HPDE6-E6E7 (cell line): Measurements from ENCODE around the gene RAD21L1.

Experiments
- DNase-seq: peaks from one replicate; pipeline ENCODE4 v3.0.0; 2011; ENCODE audit warnings: missing footprints; ENCODE audit errors: extremely low spot score

The RAD21L1 gene

DNA sequence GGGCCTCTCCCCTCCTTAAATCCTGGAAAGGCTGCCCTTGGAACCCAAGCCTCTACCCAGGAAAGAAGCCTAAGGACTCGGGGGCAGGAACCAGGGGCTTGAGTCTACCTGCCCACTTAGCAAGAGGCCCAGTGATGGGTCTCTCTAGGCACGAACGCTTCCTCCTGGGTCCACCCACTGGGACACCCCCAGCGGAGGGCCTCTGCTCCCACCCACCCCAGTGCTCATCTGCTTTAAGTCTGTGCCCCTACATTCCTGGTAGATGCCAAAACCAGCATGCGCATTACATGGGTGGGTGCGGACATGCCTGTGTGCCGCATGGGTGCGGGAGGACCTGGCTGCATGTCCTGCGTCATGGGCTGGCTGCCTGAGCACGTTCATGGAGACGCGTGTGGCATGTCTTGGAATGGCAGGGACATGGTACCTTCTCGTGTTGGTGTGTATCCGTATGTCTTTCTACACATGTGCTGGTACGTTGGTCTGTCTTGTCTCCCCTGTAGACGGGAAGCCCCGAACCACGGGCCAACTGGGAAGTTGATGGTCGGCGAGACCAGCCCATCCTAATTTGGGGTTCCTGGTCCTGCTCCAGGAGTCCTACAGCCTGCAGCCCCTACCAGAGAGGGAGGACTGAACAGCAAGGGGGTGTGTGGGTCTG is 69.6 kb downstream of the RAD21L1 start:
- no peak for DNase-seq

- no peak for DNase-seq
These were observed 70.3 kb downstream of the RAD21L1 start for GRCh38 chr20:1296117-1296610.

DNA sequence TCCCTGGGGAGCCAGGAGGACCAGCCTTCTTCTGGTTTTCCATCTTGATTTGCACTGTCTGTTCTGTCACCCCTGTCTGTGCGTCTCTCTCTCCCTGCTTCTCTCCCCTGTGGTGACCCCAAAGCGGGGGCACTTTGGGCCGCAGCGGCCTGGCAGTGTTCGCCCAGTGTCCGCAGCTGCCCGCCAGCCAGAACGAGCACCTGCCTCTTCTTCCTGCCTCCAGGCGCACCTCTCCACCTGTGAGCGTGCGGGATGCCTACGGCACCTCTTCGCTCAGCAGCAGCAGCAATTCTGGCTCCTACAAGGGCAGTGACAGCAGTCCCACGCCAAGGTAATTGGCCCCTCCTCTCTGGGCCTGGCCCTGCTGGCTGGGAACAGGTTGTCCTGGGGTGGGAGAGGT is 71.1 kb downstream of the RAD21L1 start:
- DNase-seq, result no peak

- DNase-seq, result no peak
These were observed 71.6 kb downstream of the RAD21L1 start for GRCh38 chr20:1297486-1297885.

DNA sequence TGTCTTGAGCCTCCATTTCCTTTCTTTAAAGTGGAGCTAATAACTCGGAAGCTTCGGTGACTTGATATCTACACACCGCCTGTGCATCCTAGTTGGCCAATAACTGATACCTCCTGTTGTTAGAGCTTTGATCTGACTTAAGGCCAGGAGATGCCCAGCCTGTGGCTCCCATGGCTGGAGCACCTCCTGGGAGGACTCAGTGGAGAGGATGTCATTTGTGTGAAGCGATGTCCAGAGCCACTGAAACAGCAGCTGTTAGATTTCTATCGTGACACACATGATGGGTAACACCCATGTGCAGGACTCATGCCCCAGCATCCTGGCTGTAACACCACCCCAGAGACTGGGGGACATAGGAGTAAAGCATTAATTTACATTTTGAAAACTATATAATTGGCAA is 72.3 kb downstream of the RAD21L1 start:
- no peak for DNase-seq

DNA sequence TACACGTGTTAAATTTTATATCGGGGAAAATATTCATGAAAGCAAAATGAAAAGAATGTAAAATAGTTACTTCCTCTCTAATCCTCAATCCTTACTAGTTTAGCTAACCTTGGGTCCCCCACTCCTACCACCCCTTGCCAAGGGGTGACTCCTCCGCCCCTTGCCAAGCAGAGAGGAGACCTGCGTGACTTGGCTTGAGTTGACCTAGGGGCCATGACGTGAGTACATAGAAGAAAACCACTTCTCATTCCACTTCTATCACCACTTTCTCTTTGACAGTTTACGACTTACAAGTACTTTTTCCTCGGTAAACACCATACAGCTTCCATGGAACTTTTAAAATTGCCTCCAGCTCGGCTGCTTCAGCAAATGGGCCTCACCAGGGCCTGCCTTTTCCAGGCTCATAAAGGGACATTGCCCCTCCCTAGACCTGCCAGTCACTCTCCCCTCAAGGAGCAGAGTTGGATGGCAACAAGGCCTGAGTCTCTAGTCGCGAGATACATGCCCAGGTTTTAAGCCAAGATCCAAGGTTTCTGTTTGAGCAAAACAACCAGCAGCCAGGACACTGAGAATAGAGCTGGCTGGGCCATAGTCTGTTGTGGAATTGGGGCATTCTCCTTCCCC is 73.2 kb downstream of the RAD21L1 start:
- no peak for DNase-seq

DNA sequence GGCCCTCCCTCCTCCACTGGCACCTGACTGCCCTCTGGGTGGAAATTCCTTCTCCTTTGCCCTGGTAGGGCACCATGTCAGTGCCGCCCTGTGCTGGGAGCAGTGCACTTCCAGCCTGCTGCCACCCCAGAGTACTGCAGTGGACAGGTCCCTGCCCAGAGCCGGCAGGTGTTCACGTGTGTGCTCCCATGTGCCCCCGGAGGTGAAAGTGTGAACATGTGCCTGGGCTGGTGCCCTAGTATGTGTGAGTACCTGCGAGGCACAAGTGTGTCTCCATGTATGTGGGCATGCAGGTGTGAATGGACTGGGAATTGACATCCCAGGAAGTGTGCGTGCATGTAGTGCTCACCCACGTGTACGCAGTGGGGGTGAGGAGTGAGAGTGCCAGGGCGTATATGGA is 73.7 kb downstream of the RAD21L1 start:
- no peak for DNase-seq

- DNase-seq, result no peak
These were observed 74.4 kb downstream of the RAD21L1 start for GRCh38 chr20:1300083-1300840.

GRCh38 chr20:1301031-1301529 is 75.2 kb downstream of the RAD21L1 start:
- DNase-seq, result peak; percentile 58

DNA sequence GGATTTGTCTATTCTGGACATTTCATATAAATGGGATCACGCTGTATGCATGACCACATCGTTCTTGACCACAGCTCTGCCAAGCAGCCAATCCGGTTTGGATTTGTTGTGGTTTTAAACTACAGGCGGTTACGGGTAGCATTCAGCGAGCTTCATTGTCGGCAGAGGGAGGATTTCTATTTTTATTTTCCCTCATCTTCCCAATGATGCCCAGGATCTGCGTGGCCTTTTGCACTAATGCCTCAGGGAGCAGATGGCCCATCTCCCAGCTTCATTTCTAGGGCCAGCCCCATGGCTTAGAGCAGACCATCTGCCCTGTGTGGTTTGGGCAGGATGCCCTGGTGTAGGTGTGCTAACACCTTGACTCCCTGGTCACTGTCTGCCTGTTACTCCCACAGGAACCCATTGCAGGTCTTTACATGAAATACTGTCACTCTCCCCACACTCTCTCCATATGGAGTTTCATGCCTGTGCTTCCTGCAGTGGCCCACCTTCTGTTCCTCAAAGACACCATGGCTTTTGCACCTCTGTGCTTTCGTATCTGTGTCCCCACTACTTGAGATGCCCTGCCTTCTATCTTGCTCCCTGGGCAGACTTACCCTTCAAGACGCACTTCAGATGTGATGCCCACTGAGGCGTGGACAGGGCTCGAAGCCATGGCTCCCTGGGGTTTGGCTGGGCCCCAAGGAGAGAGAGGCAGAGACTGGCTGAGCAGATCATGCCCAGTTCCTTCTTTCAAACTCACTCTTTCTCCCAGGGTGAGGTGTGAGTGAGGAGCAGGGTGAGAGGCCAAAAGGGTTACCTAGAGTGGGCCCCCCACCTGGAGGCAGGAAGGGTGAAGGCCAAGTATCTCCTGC is 77.1 kb downstream of the RAD21L1 start:
- no peak for DNase-seq

DNA sequence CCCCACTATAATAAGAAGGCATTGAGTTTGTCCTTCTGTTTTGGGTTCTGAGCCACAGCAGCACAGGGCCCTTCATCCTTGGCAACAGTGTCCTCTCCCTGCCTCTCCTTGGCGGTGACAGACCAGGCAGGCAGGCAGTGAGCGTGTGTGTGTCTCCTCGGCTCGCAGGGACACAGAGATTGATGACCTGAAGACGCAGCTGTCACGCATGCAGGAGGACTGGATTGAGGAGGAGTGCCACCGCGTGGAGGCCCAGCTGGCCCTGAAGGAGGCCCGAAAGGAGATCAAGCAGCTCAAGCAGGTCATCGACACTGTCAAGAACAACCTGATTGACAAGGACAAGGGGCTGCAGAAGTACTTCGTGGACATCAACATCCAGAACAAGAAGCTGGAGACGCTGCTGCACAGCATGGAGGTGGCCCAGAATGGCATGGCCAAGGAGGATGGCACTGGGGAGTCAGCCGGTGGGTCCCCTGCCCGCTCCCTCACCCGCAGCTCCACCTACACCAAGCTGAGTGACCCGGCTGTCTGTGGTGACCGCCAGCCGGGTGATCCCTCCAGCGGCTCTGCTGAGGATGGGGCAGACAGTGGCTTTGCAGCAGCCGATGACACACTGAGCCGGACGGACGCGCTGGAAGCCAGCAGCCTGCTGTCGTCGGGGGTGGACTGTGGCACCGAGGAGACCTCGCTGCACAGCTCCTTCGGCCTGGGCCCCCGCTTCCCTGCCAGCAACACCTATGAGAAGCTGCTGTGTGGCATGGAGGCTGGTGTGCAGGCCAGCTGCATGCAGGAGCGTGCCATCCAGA is 79.1 kb downstream of the RAD21L1 start:
- no peak for DNase-seq
